ENCODE data around the gene FGD3.

The FGD3 gene

GRCh38 chr9:92971121-92971520 is 23.8 kb downstream of the FGD3 start:
- Histone ChIP-seq H3K27me3 (replicated peaks; ENCODE audit: insufficient read depth, low read length) (no peaks in the 10 kb centered on the region), H3K79me2 (ENCODE audit: low read length) (peaks cover 85% of the 10 kb centered on the region), H3K4me3 (ENCODE audit: low read length) (no peak overlapping the region), H3K4me2 (ENCODE audit: low read depth, low read length) (no peak overlapping the region), H4K20me1 (ENCODE audit: insufficient read depth, low read length) (no peaks in the 10 kb centered on the region), H3K4me1 (ENCODE audit: low read length) (0 out of 2 replicates have a peak, but pooled peaks cover 10% of the 10 kb centered on the region), H3K9ac (ENCODE audit: low read length) (no peak overlapping the region), H3F3A (ENCODE audit: insufficient read depth, low read length) (no peaks in the 10 kb centered on the region), H3K9me2 (replicated peaks; ENCODE audit: insufficient read depth, low read length) (no peaks in the 10 kb centered on the region), H3K9me3 (replicated peaks; ENCODE audit: insufficient read depth, low read length) (no peaks in the 10 kb centered on the region), H3K27ac (ENCODE audit: low read length) (no peak overlapping the region), H2AFZ (ENCODE audit: low read length) (no peak overlapping the region), H3K36me3 (replicated peaks; ENCODE audit: insufficient read depth, low read length) (no peaks in the 10 kb centered on the region)
- DNase-seq: no peak
- TF ChIP-seq, protein P1, sequence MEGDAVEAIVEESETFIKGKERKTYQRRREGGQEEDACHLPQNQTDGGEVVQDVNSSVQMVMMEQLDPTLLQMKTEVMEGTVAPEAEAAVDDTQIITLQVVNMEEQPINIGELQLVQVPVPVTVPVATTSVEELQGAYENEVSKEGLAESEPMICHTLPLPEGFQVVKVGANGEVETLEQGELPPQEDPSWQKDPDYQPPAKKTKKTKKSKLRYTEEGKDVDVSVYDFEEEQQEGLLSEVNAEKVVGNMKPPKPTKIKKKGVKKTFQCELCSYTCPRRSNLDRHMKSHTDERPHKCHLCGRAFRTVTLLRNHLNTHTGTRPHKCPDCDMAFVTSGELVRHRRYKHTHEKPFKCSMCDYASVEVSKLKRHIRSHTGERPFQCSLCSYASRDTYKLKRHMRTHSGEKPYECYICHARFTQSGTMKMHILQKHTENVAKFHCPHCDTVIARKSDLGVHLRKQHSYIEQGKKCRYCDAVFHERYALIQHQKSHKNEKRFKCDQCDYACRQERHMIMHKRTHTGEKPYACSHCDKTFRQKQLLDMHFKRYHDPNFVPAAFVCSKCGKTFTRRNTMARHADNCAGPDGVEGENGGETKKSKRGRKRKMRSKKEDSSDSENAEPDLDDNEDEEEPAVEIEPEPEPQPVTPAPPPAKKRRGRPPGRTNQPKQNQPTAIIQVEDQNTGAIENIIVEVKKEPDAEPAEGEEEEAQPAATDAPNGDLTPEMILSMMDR (IDR thresholded peaks at IDR 0.05; ENCODE audit: low read length): no peak
- TF ChIP-seq EZH2phosphoT487 (IDR thresholded peaks at IDR 0.05; ENCODE audit: low read length): no peak
- TF ChIP-seq EZH2 (optimal IDR thresholded peaks at IDR 0.05; ENCODE audit: low read depth, low read length): no peak

DNA sequence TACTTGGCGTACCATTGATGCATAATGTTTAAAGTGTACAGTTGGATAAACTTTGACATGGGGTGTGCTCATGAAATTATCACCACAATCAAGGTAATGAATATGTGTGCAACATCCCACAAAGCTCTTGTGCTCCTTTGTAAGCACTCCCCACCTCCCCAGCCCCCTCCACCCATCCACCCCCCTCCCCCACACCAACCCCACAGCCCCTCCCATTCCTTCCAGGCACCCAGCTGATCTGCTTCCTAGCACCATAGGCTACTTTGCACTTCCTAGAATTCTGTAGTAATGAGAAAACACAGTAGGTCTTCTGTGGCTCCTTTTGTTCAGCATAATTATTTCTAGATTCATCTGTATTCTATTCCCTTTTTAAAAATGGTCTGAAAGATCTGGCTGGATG is 24.5 kb downstream of the FGD3 start:
- H3F3A ChIP-seq (ENCODE audit: insufficient read depth, low read length): no peaks in the 10 kb centered on the region
- no peaks in the 10 kb centered on the region for H3K36me3 ChIP-seq (replicated peaks; ENCODE audit: insufficient read depth, low read length)
- H3K9me2 ChIP-seq (replicated peaks; ENCODE audit: insufficient read depth, low read length): no peaks in the 10 kb centered on the region
- no peak for DNase-seq
- no peaks in the 10 kb centered on the region for H3K9me3 ChIP-seq (replicated peaks; ENCODE audit: insufficient read depth, low read length)
- H3K4me1 ChIP-seq (ENCODE audit: low read length): 0 out of 2 replicates have a peak, but pooled peaks cover 10% of the 10 kb centered on the region
- H3K9ac ChIP-seq (ENCODE audit: low read length): no peak overlapping the region
- no peak overlapping the region for H3K4me3 ChIP-seq (ENCODE audit: low read length)
- H3K4me2 ChIP-seq (ENCODE audit: low read depth, low read length): no peak overlapping the region
- H3K79me2 ChIP-seq (ENCODE audit: low read length): peaks cover 82% of the 10 kb centered on the region
- TF ChIP-seq, protein P1 (IDR thresholded peaks at IDR 0.05; ENCODE audit: low read length): no peak
- TF ChIP-seq EZH2phosphoT487 (IDR thresholded peaks at IDR 0.05; ENCODE audit: low read length): no peak
- TF ChIP-seq EZH2 (optimal IDR thresholded peaks at IDR 0.05; ENCODE audit: low read depth, low read length): no peak
- no peaks in the 10 kb centered on the region for H3K27me3 ChIP-seq (replicated peaks; ENCODE audit: insufficient read depth, low read length)
- H3K27ac ChIP-seq (ENCODE audit: low read length): no peak overlapping the region
- no peak overlapping the region for H2AFZ ChIP-seq (ENCODE audit: low read length)
- no peaks in the 10 kb centered on the region for H4K20me1 ChIP-seq (ENCODE audit: insufficient read depth, low read length)

DNA sequence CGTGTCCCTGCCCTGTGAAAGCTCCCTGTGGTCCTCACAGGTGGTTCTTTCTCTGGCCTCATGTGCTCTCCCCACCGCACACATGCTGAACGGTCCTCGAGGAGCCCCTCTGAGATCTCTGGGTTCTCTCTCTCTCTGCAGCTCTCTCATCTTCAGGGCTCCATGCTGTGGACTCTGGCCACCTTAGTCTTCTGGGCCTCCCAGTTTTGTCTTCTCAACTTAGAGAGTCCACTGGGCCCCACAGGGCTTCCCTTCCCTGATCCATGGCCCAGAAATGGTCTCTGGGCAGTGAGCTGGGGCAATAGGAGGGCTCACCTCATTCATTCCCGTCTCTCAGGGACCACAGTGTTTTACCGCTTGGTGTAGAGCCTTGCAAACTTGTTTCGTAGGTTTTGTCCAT is 26.4 kb downstream of the FGD3 start:
- Histone ChIP-seq H4K20me1 (ENCODE audit: insufficient read depth, low read length) (no peaks in the 10 kb centered on the region), H2AFZ (ENCODE audit: low read length) (no peak overlapping the region), H3K4me3 (ENCODE audit: low read length) (no peak overlapping the region), H3F3A (ENCODE audit: insufficient read depth, low read length) (no peaks in the 10 kb centered on the region), H3K4me1 (ENCODE audit: low read length) (0 out of 2 replicates have a peak, but pooled peaks cover 10% of the 10 kb centered on the region), H3K36me3 (replicated peaks; ENCODE audit: insufficient read depth, low read length) (no peaks in the 10 kb centered on the region), H3K9me3 (replicated peaks; ENCODE audit: insufficient read depth, low read length) (no peaks in the 10 kb centered on the region), H3K4me2 (ENCODE audit: low read depth, low read length) (no peak overlapping the region), H3K27ac (ENCODE audit: low read length) (no peak overlapping the region), H3K9ac (ENCODE audit: low read length) (no peak overlapping the region), H3K79me2 (ENCODE audit: low read length) (peaks cover 68% of the 10 kb centered on the region), H3K9me2 (replicated peaks; ENCODE audit: insufficient read depth, low read length) (no peaks in the 10 kb centered on the region), H3K27me3 (replicated peaks; ENCODE audit: insufficient read depth, low read length) (no peaks in the 10 kb centered on the region)
- no peak for DNase-seq
- no peak for TF ChIP-seq EZH2phosphoT487 (IDR thresholded peaks at IDR 0.05; ENCODE audit: low read length)
- no peak for TF ChIP-seq EZH2 (optimal IDR thresholded peaks at IDR 0.05; ENCODE audit: low read depth, low read length)
- TF ChIP-seq, protein P1 (IDR thresholded peaks at IDR 0.05; ENCODE audit: low read length): no peak
